Gastrocnemius medialis (tissue), 4 donors: ENCODE measurements around the gene ZBTB16. TPM values are rescaled to one million over a fixed set of nuclear protein-coding genes. Genes with fewer than 3 reads are reported as not detected.

ENCODE experiments used
- ATAC-seq, 2 donors: fragments of 150-250 bp; one replicate each; pipeline ENCODE4 v1.9.1; 2016
- DNase-seq, 2 donors: peaks; one replicate each; pipeline ENCODE4 v3.0.0-alpha.2; 2019
- H3K27ac ChIP-seq, 4 donors: fragments of 200-600 bp; sonication (generic); 1 replicate in 1 of 4; 2 replicates in 3 of 4; pipeline ENCODE4 v1.5.1; 2016 to 2018; ENCODE audit warnings: mild to moderate bottlenecking in 2 of 4, moderate library complexity in 1 of 4
- H3K27me3 ChIP-seq, 3 donors: fragments of 200-600 bp; sonication (generic) in 2 of 3; 1 replicate in 1 of 3; 2 replicates in 2 of 3; pipeline versions ENCODE4 v1.5.1 to v1.6.0; 2016 to 2019; ENCODE audit warnings: mild to moderate bottlenecking in 1 of 3, moderate library complexity in 1 of 3
- H3K36me3 ChIP-seq, 2 donors: fragments of 200-600 bp; sonication (generic) in 1 of 2; one replicate each; pipeline ENCODE4 v1.5.1; 2017 to 2018
- H3K4me1 ChIP-seq, 2 donors: fragments of 200-600 bp; sonication (generic) in 1 of 2; one replicate each; pipeline ENCODE4 v1.5.1; 2016 to 2017; ENCODE audit warnings: mild to moderate bottlenecking in 2 of 2
- H3K4me3 ChIP-seq, 4 donors: fragments of 200-600 bp; sonication (generic) in 3 of 4; 1 replicate in 1 of 4; 2 replicates in 3 of 4; pipeline ENCODE4 v1.5.1; 2016 to 2019; ENCODE audit warnings: mild to moderate bottlenecking in 2 of 4
- H3K9me3 ChIP-seq, 3 donors: fragments of 200-600 bp; sonication (generic) in 2 of 3; 1 replicate in 1 of 3; 2 replicates in 2 of 3; pipeline ENCODE4 v1.5.1; 2016 to 2019
- CTCF ChIP-seq, 5 experiments: fragments of 450-650 bp in 3 of 5; fragments of 200-600 bp in 2 of 5; sonication (generic) in 2 of 5; IDR thresholded peaks in 4 of 5; conservative IDR thresholded peaks in 1 of 5; 1 replicate in 4 of 5; 2 replicates in 1 of 5; pipeline ENCODE4 v1.5.1; 2016 to 2019; ENCODE audit warnings: antibody characterized with exemption in 5 of 5, mild to moderate bottlenecking in 3 of 5, moderate library complexity in 3 of 5
- POLR2A ChIP-seq, 2 donors: fragments of 450-650 bp; IDR thresholded peaks; one replicate each; pipeline ENCODE4 v1.6.1; 2017; ENCODE audit warnings: antibody characterized with exemption in 2 of 2, mild to moderate bottlenecking in 2 of 2, moderate library complexity in 2 of 2
- in situ Hi-C, 4 donors: fragments of 200-750 bp; cut with MboI; loops; one replicate each; pipeline versions ENCODE4 v1.15.0 to v1.8.0; 2017; ENCODE audit warnings: low sequenced_read_pairs in 4 of 4
- intact Hi-C: fragments of 100-400 bp; cut with DNase I; formaldehyde crosslinking; loops from one replicate; pipeline ENCODE4 v1.15.1; 2023; ENCODE audit warnings: low total_unique reads
- total RNA-seq, 4 donors: library from RNA; depleted of rRNA; stranded (reverse); fragments of >200 nt; gene quantifications; one replicate each; pipeline versions ENCODE4 v1.1.0 to v1.2.3, GENCODE V29; 2016

ZBTB16 gene
- total RNA-seq, 4 donors from 2014 or later: 156 to 250 (median 196) TPM

GRCh38 chr11:114025329-114025907 lies 34.1 kb upstream of the ZBTB16 start:
- in situ Hi-C loops (loop anchor here in 1 of 4 donors (10.0 kb wide), 1 partner anchor 131 kb away; no protein-coding TSS in a partner anchor), intact Hi-C loops (no loop called here)
- Histone ChIP-seq H3K4me1 (no peaks in the 10 kb centered on the region), H3K27ac (no peak overlapping the region), H3K27me3 (no peaks in the 10 kb centered on the region), H3K36me3 (no peaks in the 10 kb centered on the region), H3K4me3 (no peak overlapping the region), H3K9me3 (no peaks in the 10 kb centered on the region)
- no peak for DNase-seq
- TF ChIP-seq CTCF (IDR thresholded peaks at IDR 0.05 in 4 of 5, conservative IDR thresholded peaks at IDR 0.05 in 1 of 5) (no peak), POLR2A (IDR thresholded peaks at IDR 0.05) (no peak)
- ATAC-seq: no peak

- no peak overlapping the region for H3K4me3 ChIP-seq
- H3K36me3 ChIP-seq: no peaks in the 10 kb centered on the region
- DNase-seq: no peak
- H3K4me1 ChIP-seq: no peaks in the 10 kb centered on the region
- no peak for ATAC-seq
- no peak for TF ChIP-seq CTCF (IDR thresholded peaks at IDR 0.05 in 4 of 5, conservative IDR thresholded peaks at IDR 0.05 in 1 of 5)
- TF ChIP-seq POLR2A (IDR thresholded peaks at IDR 0.05): no peak
- intact Hi-C loops (no loop called here), in situ Hi-C loops (loop anchor here in 1 of 4 donors (10.0 kb wide), 1 partner anchor 132 kb away; no protein-coding TSS in a partner anchor)
- no peaks in the 10 kb centered on the region for H3K27me3 ChIP-seq
- no peaks in the 10 kb centered on the region for H3K9me3 ChIP-seq
- H3K27ac ChIP-seq: no peak overlapping the region
Measured at GRCh38 chr11:114026355-114026754, 33.2 kb upstream of the ZBTB16 start.

GRCh38 chr11:114027391-114027790 lies 32.1 kb upstream of the ZBTB16 start:
- no peak for DNase-seq

GRCh38 chr11:114027926-114028325 lies 31.6 kb upstream of the ZBTB16 start:
- ATAC-seq (peak in 1 of 2 donors; percentile 32), DNase-seq (no peak)
- Histone ChIP-seq H3K4me1 (peaks cover 0 to 6% of the 10 kb centered on the region in 2 donors), H3K9me3 (no peaks in the 10 kb centered on the region), H3K27ac (no peak overlapping the region), H3K27me3 (no peaks in the 10 kb centered on the region), H3K4me3 (no peak overlapping the region), H3K36me3 (no peaks in the 10 kb centered on the region)
- in situ Hi-C loops: loop anchor here in 1 of 4 donors (10.0 kb wide), 1 partner anchor 133 kb away; no protein-coding TSS in a partner anchor
- TF ChIP-seq CTCF (IDR thresholded peaks at IDR 0.05 in 4 of 5, conservative IDR thresholded peaks at IDR 0.05 in 1 of 5) (no peak), POLR2A (IDR thresholded peaks at IDR 0.05) (no peak)
- intact Hi-C loops: no loop called here

More at GRCh38 chr11:114027391-114027790, 32.1 kb upstream of the ZBTB16 start:
- no peak for ATAC-seq
- Histone ChIP-seq H3K9me3 (no peaks in the 10 kb centered on the region), H3K4me3 (no peak overlapping the region), H3K36me3 (no peaks in the 10 kb centered on the region), H3K27me3 (no peaks in the 10 kb centered on the region), H3K27ac (no peak overlapping the region), H3K4me1 (peaks cover 0 to 5% of the 10 kb centered on the region in 2 donors)
- TF ChIP-seq POLR2A (IDR thresholded peaks at IDR 0.05) (no peak), CTCF (IDR thresholded peaks at IDR 0.05 in 4 of 5, conservative IDR thresholded peaks at IDR 0.05 in 1 of 5) (no peak)
- in situ Hi-C loops: loop anchor here in 1 of 4 donors (10.0 kb wide), 1 partner anchor 133 kb away; no protein-coding TSS in a partner anchor
- intact Hi-C loops: no loop called here
